ENCODE results near the gene B3GALNT1.

GRCh38 chr3:161083131-161083530, 22.0 kb downstream of the B3GALNT1 start:
- TF ChIP-seq EZH2 (IDR thresholded peaks at IDR 0.05) (no peak), POLR2AphosphoS5 (IDR thresholded peaks at IDR 0.05; ENCODE audit: borderline replicate concordance, low read depth, low read length) (no peak), FOXP2 (optimal IDR thresholded peaks at IDR 0.05; ENCODE audit: control extremely low read depth, extremely low read length, insufficient read depth) (no peak)

Data from SK-N-MC (cell line).